ENCODE results near the gene SHCBP1L. TPM values are rescaled to one million over a fixed set of nuclear protein-coding genes. Genes with fewer than 3 reads are reported as not detected.

Gene SHCBP1L
- total RNA-seq, 1 experiment from 2014 or later: not detected

DNA sequence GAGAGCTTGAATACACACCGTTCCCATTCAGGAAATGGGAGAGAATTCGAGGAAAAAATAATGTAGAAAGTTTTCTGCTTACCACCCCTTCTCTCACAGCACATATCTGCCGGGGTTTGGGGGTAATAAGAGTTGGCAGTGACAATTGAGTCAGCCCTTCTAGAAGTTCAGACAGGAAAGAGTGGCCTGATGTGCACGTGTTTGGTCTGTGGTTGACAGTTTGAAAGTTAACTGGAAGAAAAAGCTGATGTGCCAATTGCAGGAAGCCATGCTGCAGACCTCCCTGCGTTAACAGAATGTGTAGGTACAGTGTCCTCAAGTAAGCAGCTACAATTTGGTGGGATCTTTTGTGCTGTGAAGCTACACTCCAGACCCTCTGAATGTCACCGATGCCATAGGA is 63.0 kb downstream of the SHCBP1L start:
- no peak overlapping the region for H3K27ac ChIP-seq (ENCODE audit: low read length)
- POLR2A ChIA-PET: no interaction called here
- intact Hi-C loops (cut with micrococcal nuclease; ENCODE audit: unreplicated experiment) (no loop called here), in situ Hi-C loops (cut with HindIII; ENCODE audit: low pct_unique_long_range_greater_than_20kb, low sequenced_read_pairs) (no loop called here)
- BruUV-seq (replicated peaks): no TSS peak
- H3K27me3 ChIP-seq (ENCODE audit: control insufficient read depth, insufficient read depth, low read length): no peaks in the 10 kb centered on the region
- TF ChIP-seq SIN3A (IDR thresholded peaks at IDR 0.05; ENCODE audit: borderline replicate concordance, insufficient read depth, low read depth, low read length): no peak
- no peak for TF ChIP-seq POLR2AphosphoS5 (IDR thresholded peaks at IDR 0.05; ENCODE audit: low read depth, low read length)
- TF ChIP-seq, protein P1, sequence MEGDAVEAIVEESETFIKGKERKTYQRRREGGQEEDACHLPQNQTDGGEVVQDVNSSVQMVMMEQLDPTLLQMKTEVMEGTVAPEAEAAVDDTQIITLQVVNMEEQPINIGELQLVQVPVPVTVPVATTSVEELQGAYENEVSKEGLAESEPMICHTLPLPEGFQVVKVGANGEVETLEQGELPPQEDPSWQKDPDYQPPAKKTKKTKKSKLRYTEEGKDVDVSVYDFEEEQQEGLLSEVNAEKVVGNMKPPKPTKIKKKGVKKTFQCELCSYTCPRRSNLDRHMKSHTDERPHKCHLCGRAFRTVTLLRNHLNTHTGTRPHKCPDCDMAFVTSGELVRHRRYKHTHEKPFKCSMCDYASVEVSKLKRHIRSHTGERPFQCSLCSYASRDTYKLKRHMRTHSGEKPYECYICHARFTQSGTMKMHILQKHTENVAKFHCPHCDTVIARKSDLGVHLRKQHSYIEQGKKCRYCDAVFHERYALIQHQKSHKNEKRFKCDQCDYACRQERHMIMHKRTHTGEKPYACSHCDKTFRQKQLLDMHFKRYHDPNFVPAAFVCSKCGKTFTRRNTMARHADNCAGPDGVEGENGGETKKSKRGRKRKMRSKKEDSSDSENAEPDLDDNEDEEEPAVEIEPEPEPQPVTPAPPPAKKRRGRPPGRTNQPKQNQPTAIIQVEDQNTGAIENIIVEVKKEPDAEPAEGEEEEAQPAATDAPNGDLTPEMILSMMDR (IDR thresholded peaks at IDR 0.05): no peak
- DNase-seq (ENCODE audit: low read depth, low spot score): no peak
- ATAC-seq: 0 out of 2 replicates have a peak, but pooled peaks have one; percentile 38
- peaks cover 27% of the 10 kb centered on the region for H3K36me3 ChIP-seq (ENCODE audit: control insufficient read depth, insufficient read depth, low read length)
- no peaks in the 10 kb centered on the region for H3K9me3 ChIP-seq (ENCODE audit: control insufficient read depth, insufficient read depth, low read depth, low read length)
- no peaks in the 10 kb centered on the region for H3K4me1 ChIP-seq (ENCODE audit: control insufficient read depth, insufficient read depth, low read length)
- CTCF ChIA-PET: no interaction called here
- no peak overlapping the region for H3K4me3 ChIP-seq (ENCODE audit: low read depth in 2 of 2, low read length in 2 of 2)

GRCh38 chr1:182888736-182889531 is 64.0 kb downstream of the SHCBP1L start:
- no peaks in the 10 kb centered on the region for H3K4me1 ChIP-seq (ENCODE audit: control insufficient read depth, insufficient read depth, low read length)
- H3K9me3 ChIP-seq (ENCODE audit: control insufficient read depth, insufficient read depth, low read depth, low read length): no peaks in the 10 kb centered on the region
- ATAC-seq (peak; percentile 57), DNase-seq (ENCODE audit: low read depth, low spot score) (no peak)
- BruUV-seq (replicated peaks): no TSS peak
- H3K36me3 ChIP-seq (ENCODE audit: control insufficient read depth, insufficient read depth, low read length): peaks cover 37% of the 10 kb centered on the region
- ChIA-PET CTCF (interaction anchor here (0.6 kb wide), 1 partner anchor 61 kb away, joined by 7 read pairs; no protein-coding TSS in a partner anchor), POLR2A (no interaction called here)
- in situ Hi-C loops (cut with HindIII; ENCODE audit: low pct_unique_long_range_greater_than_20kb, low sequenced_read_pairs) (no loop called here), intact Hi-C loops (cut with micrococcal nuclease; ENCODE audit: unreplicated experiment) (no loop called here)
- no peak; the same call in 1 of the 2 replicates for TF ChIP-seq POLR2AphosphoS5 (IDR thresholded peaks at IDR 0.05; ENCODE audit: low read depth, low read length)
- TF ChIP-seq, protein P1 (IDR thresholded peaks at IDR 0.05): no peak
- TF ChIP-seq, protein P2, sequence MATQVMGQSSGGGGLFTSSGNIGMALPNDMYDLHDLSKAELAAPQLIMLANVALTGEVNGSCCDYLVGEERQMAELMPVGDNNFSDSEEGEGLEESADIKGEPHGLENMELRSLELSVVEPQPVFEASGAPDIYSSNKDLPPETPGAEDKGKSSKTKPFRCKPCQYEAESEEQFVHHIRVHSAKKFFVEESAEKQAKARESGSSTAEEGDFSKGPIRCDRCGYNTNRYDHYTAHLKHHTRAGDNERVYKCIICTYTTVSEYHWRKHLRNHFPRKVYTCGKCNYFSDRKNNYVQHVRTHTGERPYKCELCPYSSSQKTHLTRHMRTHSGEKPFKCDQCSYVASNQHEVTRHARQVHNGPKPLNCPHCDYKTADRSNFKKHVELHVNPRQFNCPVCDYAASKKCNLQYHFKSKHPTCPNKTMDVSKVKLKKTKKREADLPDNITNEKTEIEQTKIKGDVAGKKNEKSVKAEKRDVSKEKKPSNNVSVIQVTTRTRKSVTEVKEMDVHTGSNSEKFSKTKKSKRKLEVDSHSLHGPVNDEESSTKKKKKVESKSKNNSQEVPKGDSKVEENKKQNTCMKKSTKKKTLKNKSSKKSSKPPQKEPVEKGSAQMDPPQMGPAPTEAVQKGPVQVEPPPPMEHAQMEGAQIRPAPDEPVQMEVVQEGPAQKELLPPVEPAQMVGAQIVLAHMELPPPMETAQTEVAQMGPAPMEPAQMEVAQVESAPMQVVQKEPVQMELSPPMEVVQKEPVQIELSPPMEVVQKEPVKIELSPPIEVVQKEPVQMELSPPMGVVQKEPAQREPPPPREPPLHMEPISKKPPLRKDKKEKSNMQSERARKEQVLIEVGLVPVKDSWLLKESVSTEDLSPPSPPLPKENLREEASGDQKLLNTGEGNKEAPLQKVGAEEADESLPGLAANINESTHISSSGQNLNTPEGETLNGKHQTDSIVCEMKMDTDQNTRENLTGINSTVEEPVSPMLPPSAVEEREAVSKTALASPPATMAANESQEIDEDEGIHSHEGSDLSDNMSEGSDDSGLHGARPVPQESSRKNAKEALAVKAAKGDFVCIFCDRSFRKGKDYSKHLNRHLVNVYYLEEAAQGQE (IDR thresholded peaks at IDR 0.05; ENCODE audit: insufficient read depth in 1 of 2, low read depth in 2 of 2, low read length in 1 of 2): no peak
- no peak for TF ChIP-seq TCF7L2 (IDR thresholded peaks at IDR 0.05; ENCODE audit: low read depth, low read length)
- no peak for TF ChIP-seq SIN3A (IDR thresholded peaks at IDR 0.05; ENCODE audit: borderline replicate concordance, insufficient read depth, low read depth, low read length)
- H3K4me3 ChIP-seq (ENCODE audit: low read depth in 2 of 2, low read length in 2 of 2): no peak overlapping the region
- H3K27me3 ChIP-seq (ENCODE audit: control insufficient read depth, insufficient read depth, low read length): no peaks in the 10 kb centered on the region
- no peak overlapping the region for H3K27ac ChIP-seq (ENCODE audit: low read length)
